Fibroblast of lung (primary cell): ENCODE results near the gene CLDN4. TPM values are rescaled to one million over a fixed set of nuclear protein-coding genes. Genes with fewer than 3 reads are reported as not detected.

Experiments used
- DNase-seq, 2 donors: peaks; one replicate each; pipeline versions ENCODE4 v3.0.0 to v3.0.0-alpha.2; 2010; ENCODE audit warnings: low read depth in 2 of 2
- H2AFZ ChIP-seq: 2 replicates; pipeline ENCODE4 v1.5.1; 2012; ENCODE audit warnings: low read length, control low read depth, inconsistent platforms
- H3K27ac ChIP-seq: 2 replicates; pipeline ENCODE4 v1.5.1; 2011; ENCODE audit warnings: low read length, control low read depth; ENCODE audit not compliant: insufficient read depth
- H3K27me3 ChIP-seq: 2 replicates; pipeline ENCODE4 v1.5.1; 2011; ENCODE audit warnings: mild to moderate bottlenecking, low read length; ENCODE audit not compliant: control insufficient read depth, insufficient read depth
- H3K36me3 ChIP-seq: 2 replicates; pipeline ENCODE4 v1.5.1; 2011; ENCODE audit warnings: low read length; ENCODE audit not compliant: control insufficient read depth, insufficient read depth
- H3K4me1 ChIP-seq: 2 replicates; pipeline ENCODE4 v1.5.1; 2011; ENCODE audit warnings: low read length; ENCODE audit not compliant: control insufficient read depth, insufficient read depth; ENCODE audit errors: extremely low read depth
- H3K4me2 ChIP-seq: 2 replicates; pipeline ENCODE4 v1.5.1; 2011; ENCODE audit warnings: low read length, control low read depth; ENCODE audit not compliant: insufficient read depth; ENCODE audit errors: extremely low read depth
- H3K4me3 ChIP-seq, 4 experiments: fragments of 200-600 bp in 1 of 4; sonication (generic) in 1 of 4; replicated peaks in 1 of 4; 2 replicates each; pipeline ENCODE4 v1.5.1; 2011 to 2016; ENCODE audit warnings: low read length in 4 of 4, low read depth in 3 of 4, mild to moderate bottlenecking in 3 of 4, control low read depth in 2 of 4, inconsistent platforms in 1 of 4, mixed read lengths in 1 of 4; ENCODE audit not compliant: insufficient read depth in 1 of 4; ENCODE audit errors: control extremely low read depth in 1 of 4
- H3K79me2 ChIP-seq: 2 replicates; pipeline ENCODE4 v1.5.1; 2012; ENCODE audit warnings: mild to moderate bottlenecking, low read length, inconsistent platforms; ENCODE audit not compliant: control insufficient read depth, insufficient read depth
- H3K9ac ChIP-seq: 2 replicates; pipeline ENCODE4 v1.5.1; 2011; ENCODE audit warnings: mild to moderate bottlenecking, low read length, control low read depth; ENCODE audit not compliant: insufficient read depth
- H3K9me3 ChIP-seq: 2 replicates; pipeline ENCODE4 v1.5.1; 2012; ENCODE audit warnings: low read depth, low read length; ENCODE audit not compliant: control insufficient read depth, insufficient read depth
- H4K20me1 ChIP-seq: 2 replicates; pipeline ENCODE4 v1.5.1; 2011; ENCODE audit warnings: low read length; ENCODE audit not compliant: control insufficient read depth, insufficient read depth; ENCODE audit errors: extremely low read depth
- EZH2 ChIP-seq: IDR thresholded peaks from 2 replicates; pipeline ENCODE4 v1.5.1; 2012; ENCODE audit warnings: low read length, control low read depth, mild to moderate bottlenecking; ENCODE audit errors: missing control alignments
- polyA plus RNA-seq, 2 donors: library from polyadenylated mRNA; depleted of rRNA in 1 of 2; stranded (reverse) in 1 of 2; unstranded in 1 of 2; fragments of >200 nt; gene quantifications; 2 replicates each; pipeline ENCODE4 v1.2.1, GENCODE V29; 2011 to 2012; ENCODE audit warnings: missing spikeins in 1 of 2
- total RNA-seq: library from RNA; depleted of rRNA; stranded (reverse); fragments of >200 nt; gene quantifications from 2 replicates; pipeline ENCODE4 v1.2.1, GENCODE V29; 2014
- TF ChIP-seq, protein P1 (sequence below), 2 donors: IDR thresholded peaks in 1 of 2; conservative IDR thresholded peaks in 1 of 2; 1 replicate in 1 of 2; 2 replicates in 1 of 2; pipeline ENCODE4 v1.5.1; 2011 to 2012; ENCODE audit warnings: low read length in 2 of 2, control low read depth in 1 of 2, inconsistent platforms in 1 of 2, low read depth in 1 of 2, mild to moderate bottlenecking in 1 of 2

CLDN4 gene
- total and polyA plus RNA-seq, 2 donors (not counting 1 experiment from before 2014, with no cell fraction given), result under 0.01 to 0.51 TPM

DNA sequence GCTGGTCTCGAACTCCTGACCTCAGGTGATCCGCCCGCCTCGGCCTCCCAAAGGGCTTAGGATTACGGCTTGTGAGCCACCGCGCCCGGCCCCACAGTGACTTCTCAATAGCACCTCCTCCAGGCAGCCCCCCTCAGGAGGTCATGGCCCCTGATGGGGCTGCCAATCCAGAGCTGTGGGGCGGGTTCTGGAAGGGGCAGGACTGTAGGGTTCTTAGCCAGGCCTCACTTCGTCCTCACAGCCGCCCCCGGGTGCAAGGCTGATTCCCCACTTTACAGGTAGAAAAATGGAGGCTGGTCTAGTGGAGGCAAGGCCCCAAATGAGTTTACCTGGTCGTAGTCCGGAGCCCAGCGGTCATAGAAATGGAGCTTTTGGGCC is 10.9 kb downstream of the CLDN4 start:
- H3K9me3 ChIP-seq, result no peaks in the 10 kb centered on the region
- no peaks in the 10 kb centered on the region for H3K36me3 ChIP-seq
- H3K27ac ChIP-seq, result peak overlapping the region; percentile 59
- H3K4me1 ChIP-seq, result peaks cover 5% of the 10 kb centered on the region
- H3K79me2 ChIP-seq, result no peaks in the 10 kb centered on the region
- H4K20me1 ChIP-seq, result no peaks in the 10 kb centered on the region
- H2AFZ ChIP-seq, result peak overlapping the region; percentile 84
- DNase-seq, result no peak
- no peaks in the 10 kb centered on the region for H3K27me3 ChIP-seq
- H3K4me3 ChIP-seq, result peak overlapping the region; percentile 61 to 80 (median 68)
- peak overlapping the region; percentile 81 for H3K9ac ChIP-seq
- H3K4me2 ChIP-seq, result peak overlapping the region; percentile 80
- no peak for TF ChIP-seq EZH2
- TF ChIP-seq, protein P1, sequence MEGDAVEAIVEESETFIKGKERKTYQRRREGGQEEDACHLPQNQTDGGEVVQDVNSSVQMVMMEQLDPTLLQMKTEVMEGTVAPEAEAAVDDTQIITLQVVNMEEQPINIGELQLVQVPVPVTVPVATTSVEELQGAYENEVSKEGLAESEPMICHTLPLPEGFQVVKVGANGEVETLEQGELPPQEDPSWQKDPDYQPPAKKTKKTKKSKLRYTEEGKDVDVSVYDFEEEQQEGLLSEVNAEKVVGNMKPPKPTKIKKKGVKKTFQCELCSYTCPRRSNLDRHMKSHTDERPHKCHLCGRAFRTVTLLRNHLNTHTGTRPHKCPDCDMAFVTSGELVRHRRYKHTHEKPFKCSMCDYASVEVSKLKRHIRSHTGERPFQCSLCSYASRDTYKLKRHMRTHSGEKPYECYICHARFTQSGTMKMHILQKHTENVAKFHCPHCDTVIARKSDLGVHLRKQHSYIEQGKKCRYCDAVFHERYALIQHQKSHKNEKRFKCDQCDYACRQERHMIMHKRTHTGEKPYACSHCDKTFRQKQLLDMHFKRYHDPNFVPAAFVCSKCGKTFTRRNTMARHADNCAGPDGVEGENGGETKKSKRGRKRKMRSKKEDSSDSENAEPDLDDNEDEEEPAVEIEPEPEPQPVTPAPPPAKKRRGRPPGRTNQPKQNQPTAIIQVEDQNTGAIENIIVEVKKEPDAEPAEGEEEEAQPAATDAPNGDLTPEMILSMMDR (conservative IDR thresholded peaks at IDR 0.05 in 1 of 2, IDR thresholded peaks at IDR 0.05 in 1 of 2; ENCODE audit: low read depth in 1 of 2, low read length in 2 of 2), result no peak

DNA sequence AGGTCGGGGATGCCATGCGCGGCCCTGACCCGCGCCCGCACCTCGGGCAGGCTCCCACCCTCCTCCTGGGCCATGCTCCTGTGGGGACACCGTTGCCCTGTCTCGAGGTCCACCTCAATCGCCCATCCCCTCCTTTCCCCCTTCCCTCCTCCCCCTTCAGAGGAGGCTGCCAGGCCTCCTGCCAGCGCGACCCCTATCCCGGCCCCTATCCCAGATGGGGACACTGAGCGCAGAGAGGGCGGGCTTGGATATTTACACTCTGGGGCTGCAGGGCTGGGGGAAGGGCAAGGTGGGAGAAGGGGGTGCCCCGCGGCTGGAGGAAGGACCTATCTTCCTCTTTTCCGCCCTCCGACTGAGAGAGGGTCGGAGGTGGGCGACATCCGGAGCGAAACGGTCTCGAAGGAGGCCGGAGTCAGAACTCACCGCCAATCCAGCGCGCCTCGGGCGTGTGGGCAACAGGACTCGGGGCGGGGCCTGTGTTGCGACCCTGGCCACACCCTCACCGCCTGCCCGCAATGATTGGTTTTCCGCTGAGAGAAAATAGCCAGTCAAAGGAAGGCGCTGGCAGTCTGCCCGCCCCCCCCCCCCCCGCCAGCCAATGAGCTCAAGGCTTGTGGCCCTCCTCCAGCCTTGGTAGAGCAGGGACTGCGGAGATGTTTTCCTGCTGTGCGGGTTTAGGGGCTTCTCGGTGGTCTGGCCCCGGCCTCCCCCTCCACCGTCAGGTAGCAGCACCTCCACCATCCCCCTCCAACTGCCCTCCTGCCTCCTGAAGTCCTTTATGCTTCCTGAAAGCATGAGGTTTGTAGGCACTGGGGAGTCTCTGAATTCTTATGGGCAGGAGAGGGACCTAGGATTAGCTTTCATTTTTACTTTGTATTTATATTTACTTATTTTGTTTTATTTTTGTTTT is 11.5 kb downstream of the CLDN4 start, which contains the start of gene METTL27:
METTL27 (minus strand) TSS at position 450 of the 910 bp plus-strand sequence; CDS start at position 74, 376 bp downstream.
- peak within 1 kb of the TSS; percentile 82 for H3K4me2 ChIP-seq
- TF ChIP-seq, protein P1 (conservative IDR thresholded peaks at IDR 0.05 in 1 of 2, IDR thresholded peaks at IDR 0.05 in 1 of 2; ENCODE audit: low read depth in 1 of 2, low read length in 2 of 2), result no peak
- TF ChIP-seq EZH2, result no peak

GRCh38 chr7:73844131-73844547 is 13.3 kb downstream of the CLDN4 start:
- Histone ChIP-seq H2AFZ (no peak overlapping the region), H3K36me3 (no peaks in the 10 kb centered on the region), H3K4me2 (no peak overlapping the region), H3K27ac (no peak overlapping the region), H3K4me3 (no peak overlapping the region), H4K20me1 (no peaks in the 10 kb centered on the region), H3K9me3 (no peaks in the 10 kb centered on the region), H3K9ac (no peak overlapping the region), H3K79me2 (no peaks in the 10 kb centered on the region), H3K4me1 (peaks cover 8% of the 10 kb centered on the region), H3K27me3 (no peaks in the 10 kb centered on the region)
- no peak for DNase-seq
- TF ChIP-seq, protein P1 (conservative IDR thresholded peaks at IDR 0.05 in 1 of 2, IDR thresholded peaks at IDR 0.05 in 1 of 2; ENCODE audit: low read depth in 1 of 2, low read length in 2 of 2), result no peak
- TF ChIP-seq EZH2, result no peak

More for the DNA sequence above, 11.5 kb downstream of the CLDN4 start, which contains the start of gene METTL27:
- DNase-seq, result peak; percentile 89 to 92
- peak within 1 kb of the TSS; percentile 74 to 80 (median 77) for H3K4me3 ChIP-seq
- no peaks in the 10 kb centered on the region for H3K36me3 ChIP-seq
- peak within 1 kb of the TSS; percentile 59 for H3K27ac ChIP-seq
- H3K4me1 ChIP-seq, result peaks cover 5% of the 10 kb centered on the region
- no peaks in the 10 kb centered on the region for H3K27me3 ChIP-seq
- no peaks in the 10 kb centered on the region for H4K20me1 ChIP-seq
- peak within 1 kb of the TSS; percentile 94 for H2AFZ ChIP-seq
- no peaks in the 10 kb centered on the region for H3K79me2 ChIP-seq
- no peaks in the 10 kb centered on the region for H3K9me3 ChIP-seq
- H3K9ac ChIP-seq, result peak within 1 kb of the TSS; percentile 81
